HCT116 (cell line): ENCODE data around the gene APH1B. TPM values are rescaled to one million over a fixed set of nuclear protein-coding genes. Genes with fewer than 3 reads are reported as not detected.

Source experiments
- ATAC-seq: fragments of 200-7000 bp; cut with Tn5 transposase; 2 replicates; pipeline ENCODE4 v1.9.1; 2020; ENCODE audit warnings: mild to moderate bottlenecking, moderate library complexity
- BruUV-seq: library from RNA; stranded (reverse); fragments of 400-500 nt; replicated peaks from 2 replicates; lab custom pipeline; 2021; lab: Mats Ljungman, UMichigan
- CTCF ChIA-PET: fragments of 300-600 bp; sonication (Branson Sonifier 250); formaldehyde crosslinking; loops from one replicate; lab custom pipeline; 2021; ENCODE audit warnings: antibody characterized with exemption; lab: Charles Lee
- POLR2A ChIA-PET: fragments of 300-600, 350-600 bp; sonication (Branson Sonifier 250); formaldehyde crosslinking; loops from one replicate; lab custom pipeline; 2021; ENCODE audit warnings: antibody characterized with exemption; lab: Charles Lee
- RAD21 ChIA-PET, 2 experiments: fragments of 300-600 bp; sonication (Branson Sonifier 250); formaldehyde crosslinking; loops; one replicate each; lab custom pipeline; 2023; ENCODE audit warnings: low total read pairs in 2 of 2; ENCODE audit not compliant: uncharacterized antibody in 2 of 2, unreplicated experiment in 2 of 2, low non-redundant PET in 1 of 2; lab: Charles Lee
- DNase-seq: peaks from one replicate; pipeline ENCODE4 v3.0.0-alpha.2; 2010; ENCODE audit warnings: low read depth, low spot score
- H2AFZ ChIP-seq: fragments of 200-600 bp; shearing (Covaris generic), sonication (generic); 2 replicates; pipeline ENCODE4 v1.6.1; 2017; ENCODE audit warnings: low read depth, mixed run types, mixed read lengths, antibody characterized with exemption, low read length; ENCODE audit not compliant: poor library complexity, severe bottlenecking
- H3K27ac ChIP-seq: 2 replicates; pipeline ENCODE4 v1.5.1; 2012; ENCODE audit warnings: low read depth, low read length
- H3K27me3 ChIP-seq: fragments of 200-600 bp; sonication (generic); 2 replicates; pipeline ENCODE4 v1.6.1; 2016; ENCODE audit warnings: mixed run types, low read length, mixed read lengths; ENCODE audit not compliant: insufficient read depth
- H3K36me3 ChIP-seq, 2 experiments: fragments of 200-500 bp in 1 of 2; fragments of 200-600 bp in 1 of 2; sonication (Bioruptor generic) in 1 of 2; sonication (generic) in 1 of 2; 2 replicates each; pipeline versions ENCODE4 v1.5.1 to v1.6.1; 2014 to 2016; ENCODE audit warnings: low read length in 2 of 2, inconsistent platforms in 1 of 2, mixed read lengths in 1 of 2, mixed run types in 1 of 2; ENCODE audit not compliant: insufficient read depth in 2 of 2, control insufficient read depth in 1 of 2
- H3K4me1 ChIP-seq, 2 experiments: fragments of 200-600 bp in 1 of 2; sonication (generic) in 1 of 2; 2 replicates each; pipeline versions ENCODE4 v1.5.1 to v1.6.1; 2012 to 2017; ENCODE audit warnings: low read length in 2 of 2, inconsistent platforms in 1 of 2, mild to moderate bottlenecking in 1 of 2, mixed read lengths in 1 of 2, mixed run types in 1 of 2, moderate library complexity in 1 of 2; ENCODE audit not compliant: insufficient read depth in 2 of 2, control insufficient read depth in 1 of 2
- H3K4me2 ChIP-seq: fragments of 200-600 bp; sonication (generic); 2 replicates; pipeline ENCODE4 v1.6.1; 2017; ENCODE audit warnings: mixed run types, low read length, mixed read lengths
- H3K4me3 ChIP-seq, 2 experiments: fragments of 200-600 bp in 1 of 2; sonication (generic) in 1 of 2; replicated peaks in 1 of 2; 2 replicates each; pipeline ENCODE4 v1.5.1; 2011 to 2016; ENCODE audit warnings: low read length in 2 of 2, control low read depth in 1 of 2, low read depth in 1 of 2, mild to moderate bottlenecking in 1 of 2, mixed read lengths in 1 of 2, mixed run types in 1 of 2
- H3K79me2 ChIP-seq: fragments of 200-600 bp; sonication (generic); 2 replicates; pipeline ENCODE4 v1.6.1; 2017; ENCODE audit warnings: mild to moderate bottlenecking, mixed run types, low read length, moderate library complexity, mixed read lengths; ENCODE audit not compliant: insufficient read depth
- H3K9ac ChIP-seq: fragments of 200-600 bp; sonication (generic); 2 replicates; pipeline ENCODE4 v1.6.1; 2016; ENCODE audit warnings: low read length, mixed read lengths
- H3K9me2 ChIP-seq: fragments of 200-600 bp; sonication (generic), shearing (Covaris generic); 2 replicates; pipeline ENCODE4 v1.6.1; 2017; ENCODE audit warnings: mixed run types, mild to moderate bottlenecking, moderate library complexity; ENCODE audit not compliant: insufficient read depth
- H3K9me3 ChIP-seq, 2 experiments: fragments of 200-500 bp in 1 of 2; fragments of 200-600 bp in 1 of 2; sonication (Bioruptor generic) in 1 of 2; sonication (generic) in 1 of 2; 2 replicates each; pipeline ENCODE4 v1.6.1; 2014 to 2017; ENCODE audit warnings: low read length in 2 of 2, mixed read lengths in 2 of 2, inconsistent platforms in 1 of 2, low read depth in 1 of 2, mild to moderate bottlenecking in 1 of 2, mixed run types in 1 of 2, moderate library complexity in 1 of 2; ENCODE audit not compliant: control insufficient read depth in 1 of 2, insufficient read depth in 1 of 2
- H4K20me1 ChIP-seq: fragments of 200-600 bp; sonication (generic), shearing (Covaris generic); 2 replicates; pipeline ENCODE4 v1.6.1; 2017; ENCODE audit warnings: mixed run types, mild to moderate bottlenecking, moderate library complexity; ENCODE audit not compliant: insufficient read depth
- CTCF ChIP-seq, 3 experiments: fragments of 200-600 bp in 1 of 3; sonication (generic) in 1 of 3; IDR thresholded peaks in 2 of 3; conservative IDR thresholded peaks in 1 of 3; 2 replicates each; pipeline ENCODE4 v1.5.1; 2012 to 2017; ENCODE audit warnings: low read depth in 2 of 3, low read length in 2 of 3, antibody characterized with exemption in 1 of 3, borderline replicate concordance in 1 of 3, control low read depth in 1 of 3, mild to moderate bottlenecking in 1 of 3, mixed read lengths in 1 of 3, mixed run types in 1 of 3, moderate library complexity in 1 of 3; ENCODE audit not compliant: insufficient read depth in 1 of 3
- FOSL1 ChIP-seq: IDR thresholded peaks from 2 replicates; pipeline ENCODE4 v1.6.1; 2012; ENCODE audit warnings: low read depth
- JUND ChIP-seq: IDR thresholded peaks from 2 replicates; pipeline ENCODE4 v1.6.1; 2012
- RAD21 ChIP-seq: IDR thresholded peaks from 2 replicates; pipeline ENCODE4 v1.6.1; 2012; ENCODE audit warnings: low read depth, mild to moderate bottlenecking
- SIN3A ChIP-seq: IDR thresholded peaks from 2 replicates; pipeline ENCODE4 v1.6.1; 2012; ENCODE audit warnings: low read depth
- SP1 ChIP-seq: IDR thresholded peaks from 2 replicates; pipeline ENCODE4 v1.6.1; 2012; ENCODE audit warnings: low read depth
- SRF ChIP-seq: IDR thresholded peaks from 2 replicates; pipeline ENCODE4 v1.6.1; 2012; ENCODE audit warnings: low read depth
- YY1 ChIP-seq: IDR thresholded peaks from 2 replicates; pipeline ENCODE4 v1.6.1; 2011; ENCODE audit warnings: low read length, low read depth, moderate library complexity, mild to moderate bottlenecking; ENCODE audit not compliant: insufficient replicate concordance; ENCODE audit errors: extremely low read depth
- ZBTB33 ChIP-seq: IDR thresholded peaks from 2 replicates; pipeline ENCODE4 v1.6.1; 2011; ENCODE audit warnings: mild to moderate bottlenecking, low read length, moderate library complexity; ENCODE audit not compliant: insufficient replicate concordance; ENCODE audit errors: extremely low read depth
- ZNF274 ChIP-seq: fragments of 200-500 bp; sonication (Bioruptor generic); IDR thresholded peaks from 2 replicates; pipeline ENCODE4 v1.6.1; 2014; ENCODE audit warnings: mild to moderate bottlenecking, low read depth, low read length, inconsistent platforms
- intact Hi-C: fragments of 100-400 bp; cut with micrococcal nuclease; formaldehyde crosslinking; loops from 2 replicates; pipeline ENCODE4 v1.10.0; 2022
- total RNA-seq: library from RNA; stranded (reverse); gene quantifications from one replicate; pipeline ENCODE4 v1.2.1, GENCODE V29; 2021; ENCODE audit not compliant: unreplicated experiment

The APH1B gene
- total RNA-seq, 1 experiment from 2014 or later: 8.5 TPM

- TF ChIP-seq ZBTB33 (no peak), ZNF274 (no peak), SIN3A (no peak), SRF (no peak), JUND (no peak), CTCF (IDR thresholded peaks at IDR 0.05 in 2 of 3, conservative IDR thresholded peaks at IDR 0.05 in 1 of 3; ENCODE audit: borderline replicate concordance in 1 of 3, insufficient read depth in 1 of 3, low read depth in 2 of 3, low read length in 2 of 3) (no peak), YY1 (no peak), SP1 (no peak), RAD21 (no peak), FOSL1 (no peak)
- H3K9me3 ChIP-seq: no peaks in the 10 kb centered on the region
- CTCF ChIA-PET: no interaction called here
- intact Hi-C loops: no loop called here
- H3K36me3 ChIP-seq: no peaks in the 10 kb centered on the region
- H4K20me1 ChIP-seq: no peaks in the 10 kb centered on the region
- no peak for ATAC-seq
- H3K9me2 ChIP-seq: no peaks in the 10 kb centered on the region
- no peak overlapping the region for H3K27ac ChIP-seq
- no TSS peak for BruUV-seq
- H2AFZ ChIP-seq: no peak overlapping the region
- H3K9ac ChIP-seq: no peak overlapping the region
- H3K4me3 ChIP-seq: no peak overlapping the region
- H3K79me2 ChIP-seq: no peaks in the 10 kb centered on the region
- POLR2A ChIA-PET: no interaction called here
- RAD21 ChIA-PET: no interaction called here
- no peak for DNase-seq
- no peaks in the 10 kb centered on the region for H3K27me3 ChIP-seq
- no peak overlapping the region for H3K4me2 ChIP-seq
- H3K4me1 ChIP-seq: peaks cover 11 to 13% of the 10 kb centered on the region in 2 experiments
These were observed 25.1 kb upstream of the APH1B start for GRCh38 chr15:63252292-63252691.
